NCI-H2029 treated with DMSO at 0.1 percent for 48 hours (cell line): Measurements from ENCODE around the gene SNAPC1.
"Not testable (repeated sequence)": the region's sequence is repeated elsewhere in the genome, so short reads cannot be mapped to it uniquely, and the experiment has no call there.

Experiments
- DNase-seq: peaks from one replicate; lab custom pipeline; 2025; lab: John Stamatoyannopoulos, UW

SNAPC1 gene

DNA sequence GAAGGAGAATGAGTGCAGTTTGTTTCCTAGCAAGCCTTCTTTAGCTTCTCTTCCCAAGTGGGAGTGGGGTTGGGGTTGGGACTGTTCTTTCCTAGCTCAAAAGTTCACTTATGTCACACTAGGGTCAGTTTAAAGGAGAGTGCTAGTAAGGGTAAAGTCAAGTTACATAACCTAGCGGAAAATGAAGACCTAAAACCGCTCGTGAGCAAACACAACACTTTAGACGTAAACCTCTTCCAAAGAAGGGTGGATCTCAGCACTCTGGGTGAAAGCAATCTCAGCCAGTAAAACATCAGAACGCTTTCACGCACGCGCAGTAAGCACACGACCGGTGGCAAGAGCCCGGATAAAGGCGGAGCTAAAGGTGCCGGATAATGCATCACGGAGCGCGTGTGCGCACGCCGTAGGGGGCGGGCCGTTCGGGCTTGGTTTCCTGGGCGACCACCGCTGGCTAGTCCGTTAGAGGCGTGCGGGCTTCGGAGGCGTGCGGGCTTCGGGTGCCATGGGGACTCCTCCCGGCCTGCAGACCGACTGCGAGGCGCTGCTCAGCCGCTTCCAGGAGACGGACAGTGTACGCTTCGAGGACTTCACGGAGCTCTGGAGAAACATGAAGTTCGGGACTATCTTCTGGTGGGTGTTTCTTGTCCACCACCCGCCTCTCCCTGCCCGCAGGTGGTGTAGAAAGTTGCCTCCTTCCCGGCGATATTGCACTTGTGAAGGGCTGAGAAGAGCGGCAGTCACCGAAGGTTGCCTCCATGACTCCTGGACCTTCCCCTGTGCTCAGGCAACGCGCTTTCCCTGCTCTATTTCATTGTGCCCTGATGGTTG lies at the start of gene SNAPC1:
TSS of gene SNAPC1 (plus strand) at position 462 of the 828 bp plus-strand sequence. CDS start at position 503, 41 bp downstream.
- DNase-seq, result peak; percentile 100

GRCh38 chr14:61713724-61714437 lies 48.3 kb upstream of the SNAPC1 start:
- DNase-seq, result peak; percentile 80

GRCh38 chr14:61716956-61717355 lies 45.3 kb upstream of the SNAPC1 start:
- no peak for DNase-seq

DNA sequence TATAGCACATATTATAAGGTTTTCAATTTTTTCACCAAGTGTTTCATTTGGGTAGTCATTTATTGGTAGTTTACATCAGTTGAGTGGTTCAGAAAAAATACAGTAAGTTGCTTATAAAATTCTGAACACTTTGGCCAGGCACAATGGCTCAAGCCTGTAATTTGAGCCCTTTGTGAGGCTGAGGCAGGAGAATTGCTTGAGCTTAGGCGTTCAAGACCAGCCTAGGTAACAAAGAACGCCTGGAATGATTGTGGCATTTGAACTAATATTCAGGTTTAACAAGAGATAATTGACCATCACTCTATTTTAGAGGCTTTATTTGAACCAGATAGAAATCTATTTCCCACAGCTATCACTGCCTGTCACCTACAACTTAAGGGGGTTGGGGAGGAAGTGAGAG lies 44.2 kb upstream of the SNAPC1 start:
- DNase-seq, result no peak

- DNase-seq, result no peak
Measured at GRCh38 chr14:61719344-61720293, 42.6 kb upstream of the SNAPC1 start.

GRCh38 chr14:61720294-61720661 lies 41.9 kb upstream of the SNAPC1 start:
- DNase-seq, result no peak

GRCh38 chr14:61720741-61721140 lies 41.5 kb upstream of the SNAPC1 start:
- no peak for DNase-seq

- DNase-seq, result no peak
Measured at GRCh38 chr14:61724133-61724532, 38.1 kb upstream of the SNAPC1 start.

DNA sequence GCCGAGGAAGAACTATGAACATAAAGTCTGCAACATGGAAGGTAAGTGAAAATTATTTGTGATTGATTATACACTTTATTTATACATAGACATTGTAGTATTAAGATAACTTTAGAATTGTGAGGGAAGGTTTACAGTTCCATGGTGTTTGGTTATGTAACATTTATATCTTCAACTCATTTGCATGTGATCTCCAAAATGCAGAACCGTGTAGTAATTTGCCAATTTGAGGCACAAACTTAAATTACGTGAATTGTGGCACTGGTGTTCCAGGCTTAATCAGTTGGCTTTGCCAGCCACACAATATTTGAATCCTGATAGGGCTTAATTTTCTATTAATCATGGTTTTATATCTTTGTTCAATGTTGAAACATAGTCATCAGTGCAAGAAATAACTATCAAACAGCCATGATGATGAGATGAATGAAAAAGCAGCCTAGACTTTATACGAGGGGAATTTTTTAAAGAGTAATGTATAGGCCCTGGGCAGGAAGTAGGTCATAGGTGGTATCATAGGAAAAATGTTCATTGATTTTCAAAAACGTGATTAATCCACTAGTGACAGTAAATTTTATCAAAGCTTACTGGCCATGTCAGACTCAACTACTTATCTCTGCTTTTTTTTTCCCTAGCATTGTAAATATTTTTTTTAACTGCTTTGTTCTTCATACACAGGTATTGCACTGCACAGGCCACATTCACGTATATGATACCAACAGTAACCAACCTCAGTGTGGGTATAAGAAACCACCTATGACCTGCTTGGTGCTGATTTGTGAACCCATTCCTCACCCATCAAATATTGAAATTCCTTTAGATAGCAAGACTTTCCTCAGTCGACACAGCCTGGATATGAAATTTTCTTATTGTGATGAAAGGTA lies 35.2 kb upstream of the SNAPC1 start:
- DNase-seq, result no peak

- DNase-seq, result no peak
Measured at GRCh38 chr14:61730756-61731373, 31.4 kb upstream of the SNAPC1 start.

DNA sequence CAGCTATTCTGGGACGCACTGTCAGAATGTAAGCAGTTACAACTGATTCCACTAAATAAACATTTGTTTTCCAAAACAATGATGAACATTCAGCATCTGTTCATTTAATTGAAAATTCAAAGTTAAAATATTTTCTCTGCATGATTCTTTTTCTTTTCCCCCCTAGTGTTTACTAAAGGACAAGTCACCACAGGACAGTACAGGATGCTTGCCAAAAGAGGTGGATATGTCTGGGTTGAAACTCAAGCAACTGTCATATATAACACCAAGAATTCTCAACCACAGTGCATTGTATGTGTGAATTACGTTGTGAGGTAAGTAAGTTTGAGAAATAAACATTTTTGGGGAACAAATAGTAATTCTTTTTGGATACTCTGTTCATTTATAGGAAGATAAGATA lies 28.2 kb upstream of the SNAPC1 start:
- DNase-seq, result no peak

DNA sequence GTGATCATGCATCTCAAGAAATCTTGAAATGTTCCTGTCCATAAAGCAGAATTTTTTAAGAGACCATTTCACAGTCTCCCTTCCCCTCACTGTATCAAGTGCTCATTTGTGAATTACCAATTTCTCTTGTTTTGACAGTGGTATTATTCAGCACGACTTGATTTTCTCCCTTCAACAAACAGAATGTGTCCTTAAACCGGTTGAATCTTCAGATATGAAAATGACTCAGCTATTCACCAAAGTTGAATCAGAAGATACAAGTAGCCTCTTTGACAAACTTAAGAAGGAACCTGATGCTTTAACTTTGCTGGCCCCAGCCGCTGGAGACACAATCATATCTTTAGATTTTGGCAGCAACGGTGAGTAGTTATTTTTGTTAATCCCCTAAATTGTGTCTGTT lies 25.5 kb upstream of the SNAPC1 start:
- DNase-seq, result no peak

DNA sequence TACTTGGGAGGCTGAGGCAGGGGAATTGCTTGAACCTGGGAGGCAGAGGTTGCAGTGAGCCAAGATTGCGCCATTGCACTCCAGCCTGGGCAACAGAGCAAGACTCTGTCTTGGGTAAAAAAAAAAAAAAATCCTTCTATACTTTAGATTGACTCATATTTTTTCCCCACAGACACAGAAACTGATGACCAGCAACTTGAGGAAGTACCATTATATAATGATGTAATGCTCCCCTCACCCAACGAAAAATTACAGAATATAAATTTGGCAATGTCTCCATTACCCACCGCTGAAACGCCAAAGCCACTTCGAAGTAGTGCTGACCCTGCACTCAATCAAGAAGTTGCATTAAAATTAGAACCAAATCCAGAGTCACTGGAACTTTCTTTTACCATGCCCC lies 24.3 kb upstream of the SNAPC1 start:
- DNase-seq, result no peak

DNA sequence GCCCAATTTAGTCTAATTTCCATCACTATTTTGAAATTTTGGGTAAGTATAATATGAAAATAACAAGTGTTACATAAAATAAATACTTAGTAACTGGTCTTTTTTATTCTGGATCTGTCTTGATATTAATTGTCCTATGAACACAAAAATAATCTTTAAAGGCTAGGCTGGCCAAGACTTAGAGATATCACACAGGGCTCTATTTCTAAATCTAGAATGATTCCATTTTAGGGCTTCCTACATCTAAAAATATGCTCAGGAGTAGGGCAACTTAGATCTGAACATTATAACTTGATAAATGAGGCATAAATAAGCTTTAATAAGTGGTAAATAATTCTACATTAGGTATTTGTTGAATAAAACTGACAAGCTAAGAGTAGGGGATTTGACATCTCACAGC lies 23.1 kb upstream of the SNAPC1 start:
- DNase-seq, result no peak

GRCh38 chr14:61742371-61742770 lies 19.8 kb upstream of the SNAPC1 start:
- no peak for DNase-seq

GRCh38 chr14:61744238-61744637 lies 18.0 kb upstream of the SNAPC1 start:
- no peak for DNase-seq

DNA sequence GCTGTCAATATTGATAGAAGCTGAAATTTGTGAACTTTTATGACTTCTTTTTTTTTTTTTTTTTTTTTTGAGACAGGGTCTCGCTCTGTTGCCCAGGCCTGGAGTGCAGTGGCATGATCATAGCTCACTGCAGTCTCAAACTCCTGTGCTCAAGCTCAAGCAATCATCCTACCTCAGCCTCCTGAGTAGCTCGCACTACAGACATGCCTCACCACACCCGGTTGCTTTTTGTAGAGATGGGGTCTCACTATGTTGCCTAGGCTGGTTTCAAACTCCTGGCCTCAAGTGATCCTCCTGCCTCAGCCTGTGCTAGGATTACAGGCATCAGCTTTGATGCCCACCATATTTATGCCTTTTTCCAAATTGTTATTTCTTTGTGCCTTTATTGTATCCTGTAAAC lies 15.9 kb upstream of the SNAPC1 start:
- DNase-seq, result not testable (repeated sequence)

GRCh38 chr14:61746881-61747280 lies 15.3 kb upstream of the SNAPC1 start:
- no peak for DNase-seq

DNA sequence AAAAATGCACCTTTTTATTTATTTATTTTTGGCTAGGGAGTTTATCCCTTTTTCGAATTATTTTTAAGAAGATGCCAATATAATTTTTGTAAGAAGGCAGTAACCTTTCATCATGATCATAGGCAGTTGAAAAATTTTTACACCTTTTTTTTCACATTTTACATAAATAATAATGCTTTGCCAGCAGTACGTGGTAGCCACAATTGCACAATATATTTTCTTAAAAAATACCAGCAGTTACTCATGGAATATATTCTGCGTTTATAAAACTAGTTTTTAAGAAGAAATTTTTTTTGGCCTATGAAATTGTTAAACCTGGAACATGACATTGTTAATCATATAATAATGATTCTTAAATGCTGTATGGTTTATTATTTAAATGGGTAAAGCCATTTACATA lies 14.9 kb upstream of the SNAPC1 start:
- no peak for DNase-seq

DNA sequence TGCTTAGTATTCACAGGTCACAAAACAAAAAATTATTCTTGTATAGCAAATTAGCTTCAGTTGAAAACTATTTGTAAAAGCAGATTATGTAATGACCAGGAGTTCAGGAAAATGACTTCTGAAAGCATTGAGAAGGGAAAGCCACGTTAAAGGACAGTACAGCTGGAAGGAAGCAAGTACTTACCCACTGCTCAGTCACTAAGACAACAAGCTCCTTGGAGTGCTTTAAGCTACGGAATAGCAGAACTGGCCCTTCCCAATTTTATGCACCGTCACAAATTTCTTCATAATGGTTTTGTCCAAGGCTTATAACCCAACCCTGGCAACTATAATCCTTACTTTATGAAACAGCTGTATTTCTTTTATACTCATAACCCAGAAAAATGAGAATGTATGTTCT lies 13.0 kb upstream of the SNAPC1 start:
- peak; percentile 79 for DNase-seq

- peak; percentile 99 for DNase-seq
Measured at GRCh38 chr14:61749867-61750266, 12.4 kb upstream of the SNAPC1 start.
